CD4-positive, alpha-beta T cell treated with Interleukin-6 at 100 ng/mL for 8 hours (primary cell): ENCODE data around the gene AGAP9.
"Not testable (repeated sequence)": the region's sequence is repeated elsewhere in the genome, so short reads cannot be mapped to it uniquely, and the experiment has no call there.

Experiments used
- DNase-seq: peaks from one replicate; pipeline ENCODE4 v3.0.0-alpha.2; 2020; ENCODE audit warnings: mixed read lengths, low spot score

Gene AGAP9

GRCh38 chr10:47523475-47523874, at the start of gene AGAP9:
Gene AGAP9, minus strand, starts transcription at chr10:47523638. Its CDS starts 112 bp downstream, at chr10:47523526.
- DNase-seq, result not testable (repeated sequence)

GRCh38 chr10:47571138-47571912, 47.9 kb upstream of the AGAP9 start:
- DNase-seq, result not testable (repeated sequence)

DNA sequence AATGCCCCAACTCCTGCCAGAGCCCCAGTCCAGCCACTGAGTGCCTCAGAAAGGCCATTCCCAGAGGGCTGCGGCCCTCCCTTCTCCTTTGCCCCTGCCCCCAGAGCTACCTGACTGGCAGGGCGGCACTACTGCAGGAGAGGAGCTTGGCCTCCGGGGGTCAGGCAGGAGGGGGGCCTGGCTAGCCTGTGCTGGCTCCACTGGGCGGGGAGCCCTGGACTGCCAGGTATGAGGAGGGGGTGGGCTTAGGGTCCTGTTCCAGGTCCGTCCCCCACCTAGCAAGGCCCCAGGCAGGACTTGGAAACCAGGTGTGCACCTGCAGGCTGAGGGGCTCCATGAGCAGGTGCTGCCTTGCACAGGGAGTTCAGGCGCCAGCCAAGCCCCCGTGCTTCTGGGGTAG, 43.3 kb upstream of the AGAP9 start:
- DNase-seq, result not testable (repeated sequence)

- not testable (repeated sequence) for DNase-seq
Measured at GRCh38 chr10:47566108-47566699, 42.8 kb upstream of the AGAP9 start.

DNA sequence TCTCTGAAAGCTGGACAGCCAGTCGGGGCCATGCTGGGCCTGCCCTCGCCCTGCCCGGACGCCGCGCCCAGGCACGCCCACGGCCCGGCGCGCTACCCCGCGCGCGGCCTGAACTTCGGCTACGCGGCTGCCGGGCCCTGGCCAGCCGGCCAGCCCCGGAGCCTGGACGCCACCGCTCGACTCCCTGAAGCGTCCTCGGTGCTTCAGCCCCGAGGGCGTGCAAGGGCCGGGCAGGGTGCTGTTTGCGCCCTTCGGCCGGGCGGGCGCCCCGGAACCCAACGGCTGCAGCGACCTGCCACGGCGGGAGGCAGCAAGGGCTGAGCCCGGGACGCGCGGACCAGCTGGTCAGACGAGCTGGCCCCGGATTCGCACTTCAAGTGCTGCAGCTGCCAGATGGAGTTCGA, 42.1 kb upstream of the AGAP9 start:
- DNase-seq, result not testable (repeated sequence)

DNA sequence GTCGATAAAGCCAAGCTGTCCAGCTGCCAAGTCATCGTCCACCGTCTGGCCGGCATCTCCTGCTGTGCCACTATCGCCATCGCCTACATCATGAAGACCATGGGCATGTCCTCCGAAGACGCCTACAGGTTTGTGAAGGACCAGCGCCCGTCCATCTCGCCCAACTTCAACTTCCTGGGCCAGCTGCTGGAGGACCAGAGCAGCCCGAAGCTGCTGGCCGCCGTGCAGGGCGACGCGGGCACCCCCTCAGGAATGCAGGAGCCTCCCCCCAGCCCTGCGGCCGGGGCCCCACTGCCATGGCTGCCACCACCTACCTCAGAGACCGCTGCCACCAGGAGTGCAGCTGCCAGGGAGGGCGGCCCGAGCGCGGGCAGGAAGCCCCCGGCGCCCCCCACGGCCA, 41.5 kb upstream of the AGAP9 start:
- not testable (repeated sequence) for DNase-seq

- DNase-seq, result not testable (repeated sequence)
Measured at GRCh38 chr10:47564318-47564717, 40.9 kb upstream of the AGAP9 start.

GRCh38 chr10:47560452-47560851, 37.0 kb upstream of the AGAP9 start:
- DNase-seq, result not testable (repeated sequence)

DNA sequence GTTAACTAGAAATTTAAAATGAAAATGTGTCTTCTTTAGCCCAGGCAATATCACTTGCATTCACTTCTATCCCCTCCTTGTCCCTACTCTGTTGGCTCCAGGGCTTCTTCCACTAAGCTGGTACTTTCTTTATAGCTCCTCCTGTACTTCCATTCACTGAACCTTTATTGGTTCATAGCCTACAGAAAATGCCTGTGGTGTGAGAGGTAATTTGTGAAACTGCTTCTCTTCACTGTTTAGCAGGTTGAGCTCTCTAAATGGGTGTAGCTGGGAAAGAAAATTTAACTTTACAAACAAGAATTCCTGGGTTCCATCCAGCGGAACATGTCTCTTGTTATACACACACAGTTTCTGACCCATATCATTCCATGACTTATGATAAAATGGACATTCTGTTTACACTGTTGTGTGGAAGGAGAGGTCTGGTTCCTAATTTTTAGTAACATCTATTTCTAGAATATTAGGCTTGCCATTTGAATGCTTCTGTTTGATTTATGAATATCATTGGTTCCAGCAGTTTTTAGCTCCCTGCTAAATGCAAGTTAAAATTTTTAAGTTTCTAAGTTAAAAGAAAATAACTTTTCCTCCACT, 36.4 kb upstream of the AGAP9 start:
- DNase-seq, result not testable (repeated sequence)

DNA sequence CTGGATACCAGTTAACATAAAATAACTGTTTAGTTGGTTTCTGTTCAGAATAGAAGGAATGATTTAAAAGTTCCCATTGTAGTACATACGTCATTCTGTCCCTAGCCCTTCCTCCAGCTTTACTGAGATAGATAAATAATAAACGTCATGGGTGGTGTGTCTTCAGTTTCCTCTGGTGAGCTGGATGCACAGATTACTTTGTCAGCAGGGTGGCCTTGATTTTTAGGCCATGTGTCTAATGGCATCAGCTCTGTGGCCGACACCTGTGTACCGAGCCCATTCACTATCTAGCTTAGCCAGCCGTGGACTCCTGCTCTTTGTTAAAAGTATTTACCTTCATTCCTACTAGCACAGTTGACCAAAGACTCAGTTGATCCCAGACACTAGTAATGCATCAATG, 34.7 kb upstream of the AGAP9 start:
- not testable (repeated sequence) for DNase-seq

DNA sequence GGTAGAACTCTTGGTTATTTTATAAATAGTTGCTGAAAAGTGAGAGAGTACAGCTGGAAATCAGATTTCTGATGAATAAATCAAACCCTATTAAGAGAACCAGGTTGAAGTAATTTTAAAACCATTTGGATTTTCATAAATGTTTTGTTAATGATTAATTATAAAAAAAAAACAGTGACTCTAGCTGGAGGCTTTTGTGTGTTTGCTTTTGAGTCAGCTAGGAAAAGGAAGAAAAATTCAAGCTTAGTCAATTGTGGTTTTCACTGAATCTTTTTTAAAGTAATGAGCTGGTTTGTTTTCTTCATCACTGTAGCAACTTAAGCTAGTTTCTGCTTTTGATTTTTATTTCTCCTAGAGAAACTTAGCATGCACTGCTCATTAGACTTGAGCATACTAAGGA, 34.2 kb upstream of the AGAP9 start:
- not testable (repeated sequence) for DNase-seq

- DNase-seq, result not testable (repeated sequence)
Measured at GRCh38 chr10:47555334-47555733, 31.9 kb upstream of the AGAP9 start.

GRCh38 chr10:47554552-47554951, 31.1 kb upstream of the AGAP9 start:
- DNase-seq, result not testable (repeated sequence)

GRCh38 chr10:47553860-47554247, 30.4 kb upstream of the AGAP9 start:
- not testable (repeated sequence) for DNase-seq

DNA sequence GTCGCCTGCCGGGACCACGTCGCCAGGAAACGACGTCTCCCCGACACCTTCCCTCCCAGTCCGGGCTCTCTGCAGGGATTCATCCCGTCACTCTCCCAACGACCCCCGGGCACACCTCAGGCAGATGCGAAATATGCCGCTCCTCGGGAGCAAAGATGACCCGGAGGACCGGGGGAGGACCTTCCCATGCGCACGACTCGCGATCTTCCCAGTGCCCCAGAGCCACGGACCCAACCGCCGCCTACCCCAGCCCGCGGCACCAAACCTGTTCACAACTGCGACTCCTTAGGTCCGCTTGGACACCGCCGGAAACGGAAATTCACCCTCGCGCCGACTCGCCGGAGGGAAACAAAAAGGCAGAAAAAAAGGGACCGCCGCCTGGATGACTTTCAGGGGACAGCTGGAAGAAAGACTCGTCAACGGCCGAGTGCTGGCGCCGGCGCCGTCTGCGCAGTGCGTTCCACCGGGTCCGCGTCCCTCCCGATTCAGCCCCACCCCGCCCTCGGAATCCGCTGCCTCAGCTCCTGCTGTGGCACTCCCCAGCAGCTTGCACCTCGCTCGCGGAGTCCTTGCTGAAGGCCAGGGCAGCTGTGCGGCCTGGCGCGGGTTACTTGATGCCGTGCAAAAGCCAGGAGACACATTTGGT, 29.9 kb upstream of the AGAP9 start:
- DNase-seq, result peak; percentile 64

GRCh38 chr10:47552719-47553118, 29.3 kb upstream of the AGAP9 start:
- DNase-seq, result peak; percentile 52

DNA sequence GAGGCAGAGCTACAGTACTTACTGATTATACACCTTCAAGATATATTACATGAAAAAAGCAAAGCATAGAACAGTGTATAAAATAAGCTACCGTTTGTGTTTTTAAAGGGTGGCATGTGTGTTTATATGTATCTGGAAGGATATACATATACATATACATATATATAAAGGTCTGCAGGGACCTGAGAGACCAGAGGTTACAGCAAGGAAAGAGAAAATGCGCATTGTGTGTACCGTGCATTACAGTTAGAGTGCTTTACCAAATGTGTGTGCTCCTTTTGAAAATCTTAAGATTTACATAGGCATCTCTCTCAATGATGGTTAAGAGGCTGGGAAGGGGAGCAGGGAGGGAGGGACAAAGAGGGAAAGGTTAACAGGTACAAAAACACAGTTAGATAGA, 23.8 kb upstream of the AGAP9 start:
- not testable (repeated sequence) for DNase-seq

DNA sequence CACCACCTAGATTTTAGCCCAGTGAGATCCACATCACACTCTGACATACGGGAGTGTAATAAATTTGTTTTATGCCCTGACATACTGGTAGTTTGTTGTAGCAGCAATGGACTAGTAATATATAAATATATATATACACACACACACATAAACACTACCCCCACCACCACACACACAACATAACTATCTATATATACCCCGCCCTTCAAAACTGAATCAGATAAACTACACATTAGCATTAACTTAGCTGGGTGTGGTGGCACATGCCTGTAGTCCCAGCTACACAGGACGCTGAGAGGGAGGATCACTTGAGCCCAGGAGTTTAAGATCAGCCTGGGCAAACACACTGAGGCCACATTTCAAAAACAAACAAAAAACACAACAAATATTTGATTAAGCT, 13.0 kb upstream of the AGAP9 start:
- not testable (repeated sequence) for DNase-seq

- not testable (repeated sequence) for DNase-seq
Measured at GRCh38 chr10:47502313-47502712, 21.1 kb downstream of the AGAP9 start.

DNA sequence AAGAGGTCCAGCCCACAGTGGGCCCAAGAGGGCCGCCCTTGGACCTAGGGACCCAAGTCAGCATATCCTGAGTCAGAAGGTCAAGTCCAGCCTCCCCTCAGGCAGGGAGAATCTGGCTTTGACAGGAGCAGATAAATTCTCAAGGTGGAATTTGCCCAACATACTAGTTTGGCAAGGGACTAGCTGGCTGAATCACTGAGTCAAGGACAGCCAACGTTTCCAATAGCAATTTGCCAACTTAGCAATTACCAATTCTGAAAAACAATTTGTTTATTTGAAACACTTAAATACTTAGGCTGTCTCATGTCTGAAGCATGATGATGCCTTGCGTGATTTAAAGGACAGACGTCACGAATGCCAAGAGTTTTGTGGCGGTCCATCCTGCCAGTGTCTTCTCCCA, 29.2 kb downstream of the AGAP9 start:
- not testable (repeated sequence) for DNase-seq

DNA sequence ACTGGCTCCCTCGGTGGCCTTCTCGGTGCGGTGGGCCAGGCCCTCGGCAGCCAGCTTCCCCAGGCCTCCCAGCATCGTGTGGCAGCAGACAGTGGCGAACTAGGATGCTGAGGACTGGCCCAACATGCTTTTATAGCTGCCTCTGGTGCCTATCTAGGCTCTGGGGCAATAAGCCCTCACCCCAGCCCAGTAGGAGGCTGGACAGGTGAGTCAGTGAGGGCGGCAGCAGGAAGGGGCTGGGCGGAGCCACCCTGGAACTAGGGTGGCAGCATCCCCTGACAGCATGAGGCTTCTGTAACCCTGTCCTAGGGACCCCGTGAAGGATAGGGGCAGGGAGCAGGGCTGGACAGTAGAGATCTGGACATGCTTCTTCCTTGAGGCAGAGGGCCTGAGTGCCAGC, 31.8 kb downstream of the AGAP9 start, which contains the start of gene FAM25G:
Gene FAM25G (minus strand): TSS at position 101 of the 400 bp plus-strand sequence. CDS start 26 bp downstream, at position 75.
- DNase-seq, result not testable (repeated sequence)

- DNase-seq, result not testable (repeated sequence)
Measured at GRCh38 chr10:47489630-47490029, 33.8 kb downstream of the AGAP9 start.
